HepG2 (cell line): ENCODE data around the gene CD7. TPM values are rescaled to one million over a fixed set of nuclear protein-coding genes. Genes with fewer than 3 reads are reported as not detected.

ENCODE experiments used
- ATF7-NPFF ChIP-seq: sonication (generic); formaldehyde crosslinking; IDR thresholded peaks from 2 replicates; pipeline ENCODE4 v1.8.1; 2023; ENCODE audit warnings: mild to moderate bottlenecking, low read depth, missing genetic modification reagents, moderate library complexity
- CBX5 ChIP-seq: sonication (generic); formaldehyde crosslinking; IDR thresholded peaks from 2 replicates; pipeline ENCODE4 v1.4.0; 2020; ENCODE audit warnings: missing genetic modification reagents, borderline replicate concordance
- DR1 ChIP-seq: sonication (generic); formaldehyde crosslinking; IDR thresholded peaks from 2 replicates; pipeline ENCODE4 v1.8.0; 2021; ENCODE audit warnings: mild to moderate bottlenecking, missing genetic modification reagents, inconsistent platforms
- GPBP1L1 ChIP-seq: sonication (generic); formaldehyde crosslinking; IDR thresholded peaks from 2 replicates; pipeline ENCODE4 v1.5.0; 2020; ENCODE audit warnings: mild to moderate bottlenecking, missing genetic modification reagents
- IKZF4 ChIP-seq: sonication (generic); formaldehyde crosslinking; IDR thresholded peaks from 2 replicates; pipeline ENCODE4 v1.5.1; 2020; ENCODE audit warnings: borderline replicate concordance, mild to moderate bottlenecking, low read depth, missing genetic modification reagents; ENCODE audit errors: not compliant biosample characterization
- KLF12 ChIP-seq: sonication (generic); formaldehyde crosslinking; IDR thresholded peaks from 2 replicates; pipeline ENCODE4 v1.4.0; 2020; ENCODE audit warnings: missing genetic modification reagents, borderline replicate concordance
- MAFK ChIP-seq, 2 experiments: IDR thresholded peaks in 1 of 2; conservative IDR thresholded peaks in 1 of 2; 2 replicates each; pipeline ENCODE4 v1.6.1; 2011; ENCODE audit warnings: improper control_type of control experiment in 2 of 2, low read length in 2 of 2
- NFE2L2 ChIP-seq: fragments of 150-350 bp; IDR thresholded peaks from 2 replicates; pipeline ENCODE4 v1.6.1; 2014; ENCODE audit warnings: low read length
- PPARG ChIP-seq: conservative IDR thresholded peaks from 2 replicates; pipeline ENCODE4 v1.6.1; 2016; ENCODE audit warnings: missing biosample characterization, missing genetic modification reagents
- RBM22 ChIP-seq: fragments of 200-400 bp; formaldehyde crosslinking; optimal IDR thresholded peaks from 2 replicates; pipeline ENCODE3; 2017; ENCODE audit warnings: mild to moderate bottlenecking, low read length, moderate library complexity
- RNF2 ChIP-seq: fragments of 450-650 bp; conservative IDR thresholded peaks from 2 replicates; pipeline ENCODE4 v1.6.1; 2016; ENCODE audit warnings: low read depth
- SCMH1 ChIP-seq: sonication (generic); formaldehyde crosslinking; IDR thresholded peaks from 2 replicates; pipeline ENCODE4 v1.9.0; 2021; ENCODE audit warnings: missing genetic modification reagents, mild to moderate bottlenecking, borderline replicate concordance
- UBTF ChIP-seq: sonication (generic); formaldehyde crosslinking; IDR thresholded peaks from 2 replicates; pipeline ENCODE4 v1.4.0; 2020; ENCODE audit warnings: mild to moderate bottlenecking, missing genetic modification reagents
- ZMYM2 ChIP-seq: sonication (generic); formaldehyde crosslinking; IDR thresholded peaks from 2 replicates; pipeline ENCODE4 v1.8.0; 2022; ENCODE audit warnings: mild to moderate bottlenecking, missing genetic modification reagents
- ZNF18 ChIP-seq: sonication (generic); formaldehyde crosslinking; IDR thresholded peaks from 2 replicates; pipeline ENCODE4 v1.8.0; 2022; ENCODE audit warnings: mild to moderate bottlenecking, missing genetic modification reagents; ENCODE audit not compliant: insufficient replicate concordance
- ZNF558 ChIP-seq: sonication (generic); formaldehyde crosslinking; IDR thresholded peaks from 2 replicates; pipeline ENCODE4 v1.9.0; 2022; ENCODE audit warnings: mild to moderate bottlenecking, missing genetic modification reagents, borderline replicate concordance
- ZNF704 ChIP-seq: sonication (generic); formaldehyde crosslinking; IDR thresholded peaks from 2 replicates; pipeline ENCODE4 v1.8.1; 2023; ENCODE audit warnings: mild to moderate bottlenecking, inconsistent platforms, moderate library complexity, missing genetic modification reagents, borderline replicate concordance
- ZNF713 ChIP-seq: sonication (generic); formaldehyde crosslinking; IDR thresholded peaks from 2 replicates; pipeline ENCODE4 v1.4.0; 2020; ENCODE audit warnings: mild to moderate bottlenecking, missing genetic modification reagents
- ZXDC ChIP-seq: sonication (generic); formaldehyde crosslinking; IDR thresholded peaks from 2 replicates; pipeline ENCODE4 v1.5.0; 2020; ENCODE audit warnings: mild to moderate bottlenecking, missing genetic modification reagents
- polyA plus RNA-seq, 8 experiments: library from polyadenylated mRNA; depleted of rRNA in 3 of 8; stranded (reverse) in 7 of 8; unstranded in 1 of 8; fragments of >200 nt; fragmentation: Illumina TruSeq in 4 of 8; extraction: Trizol in 4 of 8; gene quantifications; 2 replicates each; pipeline versions ENCODE4 v1.2.1 to v1.2.3, GENCODE V29; 2011 to 2016; ENCODE audit warnings: low read depth in 4 of 8, missing spikeins in 1 of 8, mixed read lengths in 1 of 8; ENCODE audit not compliant: insufficient read depth in 1 of 8
- total RNA-seq, 5 experiments: library from RNA; depleted of rRNA; stranded (reverse); fragments of >200 nt; fragmentation: Illumina TruSeq; extraction: Trizol; gene quantifications; 2 replicates each; pipeline ENCODE4 v1.2.3, GENCODE V29; 2016; ENCODE audit warnings: low read depth in 1 of 5

The CD7 gene
- total and polyA plus RNA-seq, 2 of the 13 experiments (the other 11 are each of a cell fraction or from before 2014, with no cell fraction given) = 67.6 to 76.4 TPM

GRCh38 chr17:82298538-82299421 is 18.6 kb downstream of the CD7 start (continued):
- peak; percentile 20 for TF ChIP-seq UBTF
- no peak for TF ChIP-seq ZNF713 (CRISPR knock-in tag)
- TF ChIP-seq ATF7-NPFF (CRISPR knock-in tag) = 0 out of 2 replicates have a peak, but pooled peaks have one; percentile 25
- TF ChIP-seq RNF2 = no peak
- TF ChIP-seq KLF12 (CRISPR knock-in tag) = no peak; the same call in 1 of the 2 replicates
- TF ChIP-seq GPBP1L1 (CRISPR knock-in tag) = no peak
- no peak for TF ChIP-seq ZNF18 (CRISPR knock-in tag)
- TF ChIP-seq NFE2L2 = no peak
- no peak for TF ChIP-seq CBX5 (CRISPR knock-in tag)
- TF ChIP-seq ZXDC (CRISPR knock-in tag) = no peak
- TF ChIP-seq MAFK (conservative IDR thresholded peaks at IDR 0.05 in 1 of 2, IDR thresholded peaks at IDR 0.05 in 1 of 2; ENCODE audit: low read length in 2 of 2) = no peak
- no peak for TF ChIP-seq PPARG (CRISPR knock-in tag)
- TF ChIP-seq ZMYM2 (CRISPR knock-in tag) = no peak
- no peak for TF ChIP-seq IKZF4
- 0 out of 2 replicates have a peak, but pooled peaks have one; percentile 17 for TF ChIP-seq ZNF704 (CRISPR knock-in tag)
- TF ChIP-seq RBM22 = no peak
- no peak for TF ChIP-seq SCMH1 (CRISPR knock-in tag)
- TF ChIP-seq DR1 (CRISPR knock-in tag) = no peak; the same call in 1 of the 2 replicates
- no peak for TF ChIP-seq ZNF558
